Right hindlimb (tissue), 1 donor: ENCODE data around the gene THSD4.

Experiments
- DNase-seq: peaks from one replicate; pipeline ENCODE4 v3.0.0-alpha.2; 2018

Gene THSD4

GRCh38 chr15:71468715-71469114 is 353.4 kb downstream of the THSD4 start:
- DNase-seq: no peak

GRCh38 chr15:71469413-71469812 is 354.1 kb downstream of the THSD4 start:
- DNase-seq: no peak

- no peak for DNase-seq
Observed at GRCh38 chr15:71471347-71471746, 356.1 kb downstream of the THSD4 start.

- peak; percentile 54 for DNase-seq
Observed at GRCh38 chr15:71472566-71472965, 357.3 kb downstream of the THSD4 start.

- no peak for DNase-seq
Observed at GRCh38 chr15:71473751-71474150, 358.5 kb downstream of the THSD4 start.

- no peak for DNase-seq
Observed at GRCh38 chr15:71476823-71477222, 361.6 kb downstream of the THSD4 start.

GRCh38 chr15:71480556-71480955 is 365.3 kb downstream of the THSD4 start:
- DNase-seq: no peak

- no peak for DNase-seq
Observed at GRCh38 chr15:71484080-71484479, 368.8 kb downstream of the THSD4 start.

GRCh38 chr15:71485094-71485693 is 369.9 kb downstream of the THSD4 start:
- DNase-seq: no peak

GRCh38 chr15:71489570-71489969 is 374.3 kb downstream of the THSD4 start:
- DNase-seq: no peak

- DNase-seq: no peak
Observed at GRCh38 chr15:71493526-71493925, 378.3 kb downstream of the THSD4 start.

- DNase-seq: no peak
Observed at GRCh38 chr15:71494563-71495397, 379.5 kb downstream of the THSD4 start.

- no peak for DNase-seq
Observed at GRCh38 chr15:71495398-71495780, 380.1 kb downstream of the THSD4 start.

- no peak for DNase-seq
Observed at GRCh38 chr15:71496336-71496955, 381.2 kb downstream of the THSD4 start.

- no peak for DNase-seq
Observed at GRCh38 chr15:71501344-71502076, 386.2 kb downstream of the THSD4 start.

GRCh38 chr15:71502077-71502432 is 386.8 kb downstream of the THSD4 start:
- DNase-seq: no peak

GRCh38 chr15:71505962-71506361 is 390.7 kb downstream of the THSD4 start:
- DNase-seq: no peak

- no peak for DNase-seq
Observed at GRCh38 chr15:71506946-71507345, 391.7 kb downstream of the THSD4 start.

- no peak for DNase-seq
Observed at GRCh38 chr15:71508081-71508682, 392.9 kb downstream of the THSD4 start.

- DNase-seq: no peak
Observed at GRCh38 chr15:71509139-71509538, 393.9 kb downstream of the THSD4 start.

- no peak for DNase-seq
Observed at GRCh38 chr15:71510763-71511162, 395.5 kb downstream of the THSD4 start.

GRCh38 chr15:71511796-71512681 is 396.8 kb downstream of the THSD4 start:
- DNase-seq: no peak
